ENCODE measurements around the gene SURF1.
"Not testable (repeated sequence)": the region's sequence is repeated elsewhere in the genome, so short reads cannot be mapped to it uniquely, and the experiment has no call there.

The SURF1 gene

GRCh38 chr9:133391449-133391848, 35.2 kb upstream of the SURF1 start:
- ATAC-seq (ENCODE audit: low read depth); H3K4me3 Mint-ChIP-seq; H3K9me3 Mint-ChIP-seq; H3K4me1 Mint-ChIP-seq; H3K36me3 Mint-ChIP-seq; H3K27ac Mint-ChIP-seq; DNase-seq (ENCODE audit: low spot score in 2 of 2): not testable (repeated sequence)
- peaks cover 21% of the 10 kb centered on the region for H3K27me3 Mint-ChIP-seq

- Mint-ChIP-seq H3K9me3 (no peaks in the 10 kb centered on the region), H3K36me3 (no peaks in the 10 kb centered on the region), H3K4me3 (no peak overlapping the region), H3K27me3 (peaks cover 21% of the 10 kb centered on the region), H3K4me1 (no peaks in the 10 kb centered on the region), H3K27ac (no peak overlapping the region)
- no peak for DNase-seq (ENCODE audit: low spot score in 2 of 2)
- ATAC-seq (ENCODE audit: low read depth): no peak
Observed at GRCh38 chr9:133390713-133391112, 34.4 kb upstream of the SURF1 start.

- DNase-seq (ENCODE audit: low spot score in 2 of 2): no peak
- no peak overlapping the region for H3K4me3 Mint-ChIP-seq
- peaks cover 19% of the 10 kb centered on the region for H3K27me3 Mint-ChIP-seq
- H3K36me3 Mint-ChIP-seq: no peaks in the 10 kb centered on the region
- no peak for ATAC-seq (ENCODE audit: low read depth)
- no peak overlapping the region for H3K27ac Mint-ChIP-seq
- H3K9me3 Mint-ChIP-seq: no peaks in the 10 kb centered on the region
- H3K4me1 Mint-ChIP-seq: no peaks in the 10 kb centered on the region
Observed at GRCh38 chr9:133389562-133389961, 33.3 kb upstream of the SURF1 start.

GRCh38 chr9:133389025-133389557, 32.8 kb upstream of the SURF1 start:
- Mint-ChIP-seq H3K36me3 (no peaks in the 10 kb centered on the region), H3K4me3 (no peak overlapping the region), H3K9me3 (no peaks in the 10 kb centered on the region), H3K27ac (no peak overlapping the region), H3K4me1 (no peaks in the 10 kb centered on the region), H3K27me3 (peaks cover 19% of the 10 kb centered on the region)
- DNase-seq (ENCODE audit: low spot score in 2 of 2): no peak
- no peak for ATAC-seq (ENCODE audit: low read depth)

GRCh38 chr9:133387680-133388079, 31.4 kb upstream of the SURF1 start:
- Mint-ChIP-seq H3K4me1 (no peaks in the 10 kb centered on the region), H3K4me3 (no peak overlapping the region), H3K36me3 (no peaks in the 10 kb centered on the region), H3K27me3 (peaks cover 14% of the 10 kb centered on the region), H3K27ac (no peak overlapping the region), H3K9me3 (no peaks in the 10 kb centered on the region)
- no peak for DNase-seq (ENCODE audit: low spot score in 2 of 2)
- no peak for ATAC-seq (ENCODE audit: low read depth)

GRCh38 chr9:133386338-133386737, 30.1 kb upstream of the SURF1 start:
- H3K27ac Mint-ChIP-seq: no peak overlapping the region
- peaks cover 10% of the 10 kb centered on the region for H3K27me3 Mint-ChIP-seq
- no peaks in the 10 kb centered on the region for H3K9me3 Mint-ChIP-seq
- ATAC-seq (ENCODE audit: low read depth): no peak
- DNase-seq (ENCODE audit: low spot score in 2 of 2): no peak
- no peaks in the 10 kb centered on the region for H3K4me1 Mint-ChIP-seq
- H3K36me3 Mint-ChIP-seq: no peaks in the 10 kb centered on the region
- no peak overlapping the region for H3K4me3 Mint-ChIP-seq

GRCh38 chr9:133385452-133385851, 29.2 kb upstream of the SURF1 start:
- Mint-ChIP-seq H3K4me1 (no peaks in the 10 kb centered on the region), H3K36me3 (no peaks in the 10 kb centered on the region), H3K4me3 (no peak overlapping the region), H3K27ac (no peak overlapping the region), H3K9me3 (no peaks in the 10 kb centered on the region), H3K27me3 (peaks cover 9% of the 10 kb centered on the region)
- ATAC-seq (ENCODE audit: low read depth) (no peak), DNase-seq (ENCODE audit: low spot score in 2 of 2) (no peak)

- DNase-seq (ENCODE audit: low spot score in 2 of 2) (no peak), ATAC-seq (ENCODE audit: low read depth) (no peak)
- H3K27me3 Mint-ChIP-seq: peaks cover 4% of the 10 kb centered on the region
- H3K36me3 Mint-ChIP-seq: no peaks in the 10 kb centered on the region
- no peaks in the 10 kb centered on the region for H3K9me3 Mint-ChIP-seq
- no peak overlapping the region for H3K4me3 Mint-ChIP-seq
- no peaks in the 10 kb centered on the region for H3K4me1 Mint-ChIP-seq
- H3K27ac Mint-ChIP-seq: no peak overlapping the region
Observed at GRCh38 chr9:133384736-133385321, 28.5 kb upstream of the SURF1 start.

- no peak for DNase-seq (ENCODE audit: low spot score in 2 of 2)
- ATAC-seq (ENCODE audit: low read depth): no peak
- Mint-ChIP-seq H3K4me1 (no peaks in the 10 kb centered on the region), H3K9me3 (no peaks in the 10 kb centered on the region), H3K27me3 (no peaks in the 10 kb centered on the region), H3K36me3 (no peaks in the 10 kb centered on the region), H3K27ac (no peak overlapping the region), H3K4me3 (no peak overlapping the region)
Observed at GRCh38 chr9:133383438-133383837, 27.2 kb upstream of the SURF1 start.

GRCh38 chr9:133382507-133383141, 26.3 kb upstream of the SURF1 start:
- H3K27ac Mint-ChIP-seq: no peak overlapping the region
- H3K4me1 Mint-ChIP-seq: no peaks in the 10 kb centered on the region
- no peaks in the 10 kb centered on the region for H3K27me3 Mint-ChIP-seq
- no peak for DNase-seq (ENCODE audit: low spot score in 2 of 2)
- H3K36me3 Mint-ChIP-seq: no peaks in the 10 kb centered on the region
- no peaks in the 10 kb centered on the region for H3K9me3 Mint-ChIP-seq
- no peak overlapping the region for H3K4me3 Mint-ChIP-seq
- ATAC-seq (ENCODE audit: low read depth): no peak

GRCh38 chr9:133380734-133381133, 24.4 kb upstream of the SURF1 start:
- Mint-ChIP-seq H3K36me3 (no peaks in the 10 kb centered on the region), H3K27ac (no peak overlapping the region), H3K9me3 (no peaks in the 10 kb centered on the region), H3K4me3 (no peak overlapping the region), H3K27me3 (no peaks in the 10 kb centered on the region), H3K4me1 (no peaks in the 10 kb centered on the region)
- ATAC-seq (ENCODE audit: low read depth) (no peak), DNase-seq (ENCODE audit: low spot score in 2 of 2) (no peak)

- no peak overlapping the region for H3K4me3 Mint-ChIP-seq
- no peak overlapping the region for H3K27ac Mint-ChIP-seq
- H3K36me3 Mint-ChIP-seq: no peaks in the 10 kb centered on the region
- no peak for ATAC-seq (ENCODE audit: low read depth)
- no peaks in the 10 kb centered on the region for H3K9me3 Mint-ChIP-seq
- peaks cover 8% of the 10 kb centered on the region for H3K4me1 Mint-ChIP-seq
- H3K27me3 Mint-ChIP-seq: no peaks in the 10 kb centered on the region
- no peak for DNase-seq (ENCODE audit: low spot score in 2 of 2)
Observed at GRCh38 chr9:133379153-133380086, 23.1 kb upstream of the SURF1 start.

- Mint-ChIP-seq H3K36me3 (no peaks in the 10 kb centered on the region), H3K4me1 (peaks cover 8% of the 10 kb centered on the region), H3K9me3 (no peaks in the 10 kb centered on the region), H3K4me3 (no peak overlapping the region), H3K27me3 (no peaks in the 10 kb centered on the region), H3K27ac (no peak overlapping the region)
- ATAC-seq (ENCODE audit: low read depth) (no peak), DNase-seq (ENCODE audit: low spot score in 2 of 2) (no peak)
Observed at GRCh38 chr9:133378408-133378962, 22.2 kb upstream of the SURF1 start.

- no peak for ATAC-seq (ENCODE audit: low read depth)
- H3K36me3 Mint-ChIP-seq: no peaks in the 10 kb centered on the region
- no peak overlapping the region for H3K27ac Mint-ChIP-seq
- H3K4me1 Mint-ChIP-seq: peaks cover 8% of the 10 kb centered on the region
- DNase-seq (ENCODE audit: low spot score in 2 of 2): no peak
- no peaks in the 10 kb centered on the region for H3K27me3 Mint-ChIP-seq
- no peak overlapping the region for H3K4me3 Mint-ChIP-seq
- H3K9me3 Mint-ChIP-seq: no peaks in the 10 kb centered on the region
Observed at GRCh38 chr9:133377721-133378216, 21.5 kb upstream of the SURF1 start.

Data from memory B cell (primary cell).